Pancreas (tissue), 10 donors: Measurements from ENCODE around the gene USP1. TPM values are rescaled to one million over a fixed set of nuclear protein-coding genes. Genes with fewer than 3 reads are reported as not detected.
A peak's percentile ranks its signal among the peaks of the same experiment; 100 is the strongest.

Source experiments
- ATAC-seq, 4 donors: fragments of 200-7000 bp; cut with Tn5 transposase; one replicate each; pipeline versions ENCODE4 v1.8.0 to v1.9.1; 2020; ENCODE audit warnings: mild to moderate bottlenecking in 4 of 4, moderate library complexity in 4 of 4
- DNase-seq, 6 donors: peaks; one replicate each; pipeline ENCODE4 v3.0.0-alpha.2; 2020
- FAIRE-seq: peaks from 2 replicates; lab custom pipeline; 2012; peaks lifted over from hg19 to GRCh38; lab: Jason Lieb, UNC
- H3K27ac ChIP-seq, 4 donors: fragments of 200-600 bp; sonication (generic); 1 replicate in 3 of 4; 2 replicates in 1 of 4; pipeline versions ENCODE4 v1.5.0 to v1.8.0; 2020
- H3K27me3 ChIP-seq, 4 donors: fragments of 200-600 bp; one replicate each; pipeline ENCODE4 v1.8.0; 2021
- H3K36me3 ChIP-seq, 3 donors: fragments of 200-600 bp; sonication (generic) in 1 of 3; one replicate each; pipeline versions ENCODE4 v1.5.0 to v1.8.0; 2020 to 2021
- H3K4me1 ChIP-seq, 3 donors: fragments of 200-600 bp; one replicate each; pipeline ENCODE4 v1.8.0; 2021
- H3K4me3 ChIP-seq, 4 donors: fragments of 200-600 bp; sonication (generic) in 2 of 4; one replicate each; pipeline versions ENCODE4 v1.5.0 to v1.8.0; 2020 to 2021
- H3K9me3 ChIP-seq, 4 donors: fragments of 200-600 bp; one replicate each; pipeline ENCODE4 v1.8.0; 2021
- CTCF ChIP-seq, 4 donors: fragments of 200-600 bp; sonication (generic) in 3 of 4; IDR thresholded peaks; one replicate each; pipeline versions ENCODE4 v1.5.0 to v1.8.0; 2021; ENCODE audit warnings: antibody characterized with exemption in 4 of 4
- WGBS, 2 donors: extraction: QIAGEN DNeasy Blood & Tissue Kit; methylation state at CpG; one replicate each; pipeline ENCODE4 v1.1.7; 2013; 5-methylcytosine and 5-hydroxymethylcytosine counted together
- intact Hi-C, 3 donors: fragments of 100-400 bp; cut with DNase I; formaldehyde crosslinking; loops; one replicate each; pipeline versions ENCODE4 v1.11.1 to v1.14.2; 2022
- polyA plus RNA-seq, 2 donors: library from polyadenylated mRNA; stranded (reverse); fragments of 200-250 nt; gene quantifications; one replicate each; pipeline ENCODE4 v1.2.3, GENCODE V29; 2013
- total RNA-seq, 6 donors: library from RNA; stranded (reverse); fragmentation: NEBNext Ultra II Directional in 4 of 6; extraction: Animal tissue kit (Norgen Biotek cat#: 25700) in 4 of 6; gene quantifications; one replicate each; pipeline versions ENCODE4 v1.2.1 to v1.2.4, GENCODE V29; 2021 to 2023
- donor health status: healthy with polysubstance abuse.
- donor health status: DM: no; HTN: no; CAD: no; lungs with moderate emphysema.
- donor health status: DM: no; HTN: no; CAD: no.
- donor health status: control.
- donor health status: control.
- donor health status: Bipolar disorder and iron deficiency.
- donor health status: DM: yes; HTN: yes; CAD: no.
- donor health status: DM: no; HTN: no; CAD: no.
- donor health status: DM: no; HTN: no; CAD: no.
- donor health status: DM: yes; HTN: yes; CAD: no.

The USP1 gene
- total and polyA plus RNA-seq, 8 donors: 3.6 to 12.8 (median 10.3) TPM

DNA sequence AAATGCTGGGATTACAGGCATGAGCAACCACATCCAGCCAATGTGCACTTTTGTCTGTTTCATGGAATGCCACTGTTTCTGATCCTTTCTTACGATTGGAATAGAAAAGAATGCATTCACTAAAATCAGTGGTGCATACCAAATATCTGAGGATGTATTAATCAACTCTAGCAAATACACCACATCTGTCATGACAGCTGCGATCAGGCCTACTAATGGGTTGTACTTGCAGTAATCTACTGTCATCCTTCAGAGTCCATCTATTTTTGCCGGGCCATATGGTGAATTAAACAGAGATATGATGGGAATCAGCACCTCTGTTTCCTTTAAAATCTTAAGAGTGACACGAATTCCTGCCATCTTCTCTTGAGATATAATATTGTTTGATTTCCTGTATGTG lies 8.5 kb upstream of the USP1 start:
- peak in 2 of 4 donors; percentile 56 to 65 for ATAC-seq
- no peak overlapping the region for H3K4me3 ChIP-seq
- no peaks in the 10 kb centered on the region for H3K9me3 ChIP-seq
- FAIRE-seq: no peak
- TF ChIP-seq CTCF (IDR thresholded peaks at IDR 0.05): no peak
- intact Hi-C loops: no loop called here
- H3K36me3 ChIP-seq: no peaks in the 10 kb centered on the region
- no peaks in the 10 kb centered on the region for H3K4me1 ChIP-seq
- H3K27ac ChIP-seq: no peak overlapping the region
- no peaks in the 10 kb centered on the region for H3K27me3 ChIP-seq
- 70% methylated on average over 4 of the region's 4 CpGs for WGBS, 2 donors
- no peak for DNase-seq

GRCh38 chr1:62429581-62429980 lies 7.3 kb upstream of the USP1 start:
- H3K4me3 ChIP-seq: no peak overlapping the region
- H3K27me3 ChIP-seq: no peaks in the 10 kb centered on the region
- WGBS, 2 donors: 88 to 90% methylated on average over 2 of the region's 2 CpGs
- no peak for DNase-seq
- no peak for TF ChIP-seq CTCF (IDR thresholded peaks at IDR 0.05)
- no peaks in the 10 kb centered on the region for H3K4me1 ChIP-seq
- no peak for ATAC-seq
- H3K9me3 ChIP-seq: no peaks in the 10 kb centered on the region
- FAIRE-seq: no peak
- intact Hi-C loops: no loop called here
- H3K27ac ChIP-seq: no peak overlapping the region
- no peaks in the 10 kb centered on the region for H3K36me3 ChIP-seq

DNA sequence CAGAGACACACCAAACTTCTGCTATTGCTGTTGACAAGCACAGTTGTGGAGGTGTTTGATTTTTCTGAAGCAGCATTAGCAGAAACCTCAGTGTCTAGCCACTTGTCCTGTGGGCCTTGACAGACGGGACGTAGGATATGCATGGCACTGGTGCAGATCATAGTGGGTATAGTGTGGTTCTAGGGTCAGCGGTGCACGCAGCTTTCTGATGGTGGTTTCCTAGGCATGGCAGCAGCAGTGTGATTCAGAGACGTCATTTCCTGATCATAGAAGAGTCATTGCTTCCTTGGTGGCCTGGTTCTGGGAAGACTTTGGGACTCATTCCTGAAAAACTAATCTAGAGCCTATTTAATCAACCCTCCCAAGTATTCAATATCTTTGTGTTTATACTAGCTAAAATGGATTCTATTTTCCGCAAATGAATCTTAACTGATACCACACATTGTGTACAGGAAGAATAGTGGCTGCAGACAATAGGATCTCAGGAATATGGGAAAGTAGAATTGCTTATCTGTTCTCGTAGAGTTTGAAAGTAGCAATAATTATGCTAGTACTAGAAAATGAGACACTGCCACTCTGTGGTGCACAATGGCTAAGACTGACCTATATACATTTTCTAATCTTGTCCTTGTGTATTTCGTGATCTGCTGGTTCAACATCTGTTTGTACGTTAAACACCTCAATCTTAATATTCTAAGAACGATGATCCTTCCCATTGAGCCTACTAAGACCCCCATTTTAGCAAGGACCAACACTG lies 2.8 kb upstream of the USP1 start:
- no peak overlapping the region for H3K27ac ChIP-seq

GRCh38 chr1:62434618-62435001 lies 2.2 kb upstream of the USP1 start:
- ATAC-seq: no peak
- 91 to 92% methylated on average over 12 of the region's 12 CpGs for WGBS, 2 donors

More for the DNA sequence above, 2.8 kb upstream of the USP1 start:
- no peak for ATAC-seq
- Histone ChIP-seq H3K9me3 (no peaks in the 10 kb centered on the region), H3K4me3 (no peak overlapping the region), H3K4me1 (peaks cover 5 to 9% (median 8%) of the 10 kb centered on the region in 3 donors), H3K27me3 (no peaks in the 10 kb centered on the region), H3K36me3 (no peaks in the 10 kb centered on the region)
- 81% methylated on average over 10 of the region's 10 CpGs for WGBS, 2 donors
- intact Hi-C loops: no loop called here
- no peak for FAIRE-seq
- DNase-seq: no peak
- no peak for TF ChIP-seq CTCF (IDR thresholded peaks at IDR 0.05)

More at GRCh38 chr1:62434618-62435001, 2.2 kb upstream of the USP1 start:
- Histone ChIP-seq H3K27ac (no peak overlapping the region), H3K9me3 (no peaks in the 10 kb centered on the region), H3K4me1 (peaks cover 9 to 14% (median 13%) of the 10 kb centered on the region in 3 donors), H3K27me3 (no peaks in the 10 kb centered on the region), H3K36me3 (no peaks in the 10 kb centered on the region), H3K4me3 (no peak overlapping the region)
- intact Hi-C loops: no loop called here
- DNase-seq (peak in 2 of 6 donors; percentile 22 to 40), FAIRE-seq (no peak)
- no peak for TF ChIP-seq CTCF (IDR thresholded peaks at IDR 0.05)
